GM19043 (cell line): ENCODE measurements around the gene RBM19.

ENCODE experiments used
- ATAC-seq: cut with Tn5 transposase; IDR thresholded peaks from one replicate; pipeline ENCODE4 v1.9.1; 2021; ENCODE audit warnings: low read depth; ENCODE audit not compliant: unreplicated experiment

RBM19 gene

GRCh38 chr12:113990250-113991223, 24.4 kb upstream of the RBM19 start:
- ATAC-seq = no peak

GRCh38 chr12:113988976-113989375, 22.9 kb upstream of the RBM19 start:
- no peak for ATAC-seq

- ATAC-seq = no peak
Measured at GRCh38 chr12:113988064-113988451, 21.9 kb upstream of the RBM19 start.

GRCh38 chr12:113987261-113988063, 21.3 kb upstream of the RBM19 start:
- no peak for ATAC-seq

GRCh38 chr12:113984464-113984863, 18.3 kb upstream of the RBM19 start:
- ATAC-seq = no peak

- no peak for ATAC-seq
Measured at GRCh38 chr12:113983777-113984448, 17.8 kb upstream of the RBM19 start.

GRCh38 chr12:113983265-113983664, 17.1 kb upstream of the RBM19 start:
- no peak for ATAC-seq

GRCh38 chr12:113981876-113982275, 15.8 kb upstream of the RBM19 start:
- no peak for ATAC-seq

GRCh38 chr12:113980537-113981337, 14.6 kb upstream of the RBM19 start:
- ATAC-seq = no peak

- ATAC-seq = no peak
Measured at GRCh38 chr12:113980054-113980453, 13.9 kb upstream of the RBM19 start.

GRCh38 chr12:113978080-113978479, 12.0 kb upstream of the RBM19 start:
- ATAC-seq = no peak

- no peak for ATAC-seq
Measured at GRCh38 chr12:113974006-113974405, 7.9 kb upstream of the RBM19 start.

GRCh38 chr12:113973109-113973904, 7.2 kb upstream of the RBM19 start:
- no peak for ATAC-seq

- no peak for ATAC-seq
Measured at GRCh38 chr12:113971392-113971791, 5.3 kb upstream of the RBM19 start.

- ATAC-seq = no peak
Measured at GRCh38 chr12:113970211-113970610, 4.1 kb upstream of the RBM19 start.

- no peak for ATAC-seq
Measured at GRCh38 chr12:113967368-113967767, 1.2 kb upstream of the RBM19 start.

GRCh38 chr12:113962733-113963132, 3.4 kb downstream of the RBM19 start:
- ATAC-seq = no peak

- ATAC-seq = no peak
Measured at GRCh38 chr12:113961921-113962710, 4.0 kb downstream of the RBM19 start.

GRCh38 chr12:113960030-113960429, 6.1 kb downstream of the RBM19 start:
- ATAC-seq = no peak
